Measurements from ENCODE around the gene MED13L.

DNA sequence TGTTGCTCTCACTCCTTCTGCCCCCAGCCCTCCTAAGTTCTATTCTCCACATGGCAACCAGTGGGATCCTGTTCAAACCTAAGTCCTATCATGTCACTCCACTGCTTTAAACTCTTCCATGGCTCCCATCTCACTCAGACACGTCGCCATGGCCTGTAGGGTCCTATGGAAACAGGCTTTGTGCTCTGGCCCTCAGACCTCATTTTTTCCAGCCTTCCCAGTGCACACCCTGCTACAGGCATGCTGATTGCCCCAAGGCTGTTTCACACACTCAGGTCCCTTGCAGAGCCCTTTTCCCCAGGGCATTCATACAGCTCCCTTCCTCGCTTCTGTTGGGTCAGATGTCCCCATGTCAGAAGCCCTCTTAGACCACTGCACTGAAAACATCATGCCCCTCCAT is 11.2 kb upstream of the MED13L start:
- TF ChIP-seq, protein P1, sequence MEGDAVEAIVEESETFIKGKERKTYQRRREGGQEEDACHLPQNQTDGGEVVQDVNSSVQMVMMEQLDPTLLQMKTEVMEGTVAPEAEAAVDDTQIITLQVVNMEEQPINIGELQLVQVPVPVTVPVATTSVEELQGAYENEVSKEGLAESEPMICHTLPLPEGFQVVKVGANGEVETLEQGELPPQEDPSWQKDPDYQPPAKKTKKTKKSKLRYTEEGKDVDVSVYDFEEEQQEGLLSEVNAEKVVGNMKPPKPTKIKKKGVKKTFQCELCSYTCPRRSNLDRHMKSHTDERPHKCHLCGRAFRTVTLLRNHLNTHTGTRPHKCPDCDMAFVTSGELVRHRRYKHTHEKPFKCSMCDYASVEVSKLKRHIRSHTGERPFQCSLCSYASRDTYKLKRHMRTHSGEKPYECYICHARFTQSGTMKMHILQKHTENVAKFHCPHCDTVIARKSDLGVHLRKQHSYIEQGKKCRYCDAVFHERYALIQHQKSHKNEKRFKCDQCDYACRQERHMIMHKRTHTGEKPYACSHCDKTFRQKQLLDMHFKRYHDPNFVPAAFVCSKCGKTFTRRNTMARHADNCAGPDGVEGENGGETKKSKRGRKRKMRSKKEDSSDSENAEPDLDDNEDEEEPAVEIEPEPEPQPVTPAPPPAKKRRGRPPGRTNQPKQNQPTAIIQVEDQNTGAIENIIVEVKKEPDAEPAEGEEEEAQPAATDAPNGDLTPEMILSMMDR (IDR thresholded peaks at IDR 0.05) = no peak
- no peak for TF ChIP-seq POLR2A (IDR thresholded peaks at IDR 0.05)

Data from thyroid gland (tissue), 4 donors.